Ovary (tissue), 9 donors: ENCODE results near the gene CERS4. TPM values are rescaled to one million over a fixed set of nuclear protein-coding genes. Genes with fewer than 3 reads are reported as not detected.

Experiments used
- DNase-seq, 5 donors: peaks; one replicate each; pipeline ENCODE4 v3.0.0-alpha.2; 2019 to 2020
- H3K27ac ChIP-seq, 2 donors: fragments of 200-600 bp; one replicate each; pipeline versions ENCODE4 v1.5.1 to v1.8.0; 2019 to 2022
- H3K27me3 ChIP-seq: fragments of 200-600 bp; one replicate; pipeline ENCODE4 v1.8.0; 2022
- H3K36me3 ChIP-seq: fragments of 200-600 bp; sonication (generic); one replicate; pipeline ENCODE4 v1.5.1; 2019
- H3K4me1 ChIP-seq: one replicate; pipeline ENCODE4 v1.8.1; 2013; ENCODE audit warnings: mild to moderate bottlenecking, moderate library complexity; ENCODE audit not compliant: insufficient read depth
- H3K4me3 ChIP-seq: fragments of 200-600 bp; sonication (generic); one replicate; pipeline ENCODE4 v1.5.1; 2017
- H3K9me3 ChIP-seq, 2 donors: fragments of 200-600 bp in 1 of 2; sonication (generic) in 1 of 2; one replicate each; pipeline versions ENCODE4 v1.5.1 to v1.8.1; 2013 to 2019; ENCODE audit warnings: mild to moderate bottlenecking in 1 of 2, moderate library complexity in 1 of 2
- EP300 ChIP-seq: sonication (generic); formaldehyde crosslinking; IDR thresholded peaks from one replicate; pipeline ENCODE4 v1.6.1; 2017; ENCODE audit warnings: antibody characterized with exemption
- POLR2A ChIP-seq: fragments of 450-650 bp; IDR thresholded peaks from one replicate; pipeline ENCODE4 v1.6.1; 2017; ENCODE audit warnings: antibody characterized with exemption, mild to moderate bottlenecking, moderate library complexity
- WGBS, 3 donors: extraction: QIAGEN DNeasy Blood & Tissue Kit in 1 of 3; methylation state at CpG; one replicate each; pipeline versions ENCODE4 v1.1.5 to v1.1.7; 2013 to 2017; 5-methylcytosine and 5-hydroxymethylcytosine counted together
- intact Hi-C, 4 donors: fragments of 100-400 bp; cut with DNase I; formaldehyde crosslinking; loops; one replicate each; pipeline versions ENCODE4 v1.11.0 to v1.15.1; 2022 to 2023
- polyA plus RNA-seq, 2 donors: library from polyadenylated mRNA; stranded (reverse); fragments of 200-250 nt in 1 of 2; fragments of 350-450 nt in 1 of 2; fragmentation: Illumina TruSeq in 1 of 2; extraction: RNeasy Lipid Tissue Mini Kit (QIAGEN cat#74804) in 1 of 2; gene quantifications; one replicate each; pipeline ENCODE4 v1.2.3, GENCODE V29; 2013 to 2014
- total RNA-seq, 7 donors: library from RNA; depleted of rRNA in 2 of 7; stranded (reverse); fragments of >200 nt in 2 of 7; fragmentation: NEBNext Ultra II Directional in 3 of 7; extraction: Animal tissue kit (Norgen Biotek cat#: 25700) in 3 of 7; gene quantifications; one replicate each; pipeline versions ENCODE4 v1.1.0 to v1.2.4, GENCODE V29; 2016 to 2023
- TF ChIP-seq, protein P1 (sequence below), 3 donors: fragments of 450-650 bp in 2 of 3; fragments of 200-600 bp in 1 of 3; IDR thresholded peaks; one replicate each; pipeline versions ENCODE4 v1.5.1 to v1.8.0; 2016 to 2022; ENCODE audit warnings: antibody characterized with exemption in 3 of 3, mild to moderate bottlenecking in 1 of 3
- donor health status: DM: no; HTN: no; CAD: no; lungs with moderate emphysema.
- donor health status: DM: no; HTN: no; CAD: no.
- donor health status: Bipolar disorder and iron deficiency.
- donor health status: DM: yes; HTN: yes; CAD: no.
- donor health status: DM: no; HTN: no; CAD: no.
- donor health status: DM: yes; HTN: yes; CAD: no.

Gene CERS4
- total and polyA plus RNA-seq, 9 donors, result 20.1 to 61.6 (median 42.5) TPM

DNA sequence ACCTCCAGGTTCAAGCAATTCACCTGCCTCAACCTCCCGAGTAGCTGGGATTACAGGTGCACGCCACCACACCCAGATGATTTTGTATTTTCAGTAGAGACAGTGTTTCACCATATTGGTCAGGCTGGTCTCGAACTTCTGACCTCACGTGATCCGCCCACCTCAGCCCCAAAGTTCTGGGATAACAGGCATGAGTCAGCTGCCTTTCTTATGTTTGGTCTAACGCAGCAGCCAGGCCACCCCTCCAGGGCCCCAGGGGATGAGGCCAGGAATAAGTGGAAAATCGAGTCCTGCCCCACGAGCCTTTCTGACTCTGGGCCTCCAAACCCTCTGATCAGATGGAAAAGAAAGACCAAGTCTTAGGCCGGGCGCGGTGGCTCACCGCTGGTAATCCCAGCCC lies 44.5 kb downstream of the CERS4 start:
- no peaks in the 10 kb centered on the region for H3K9me3 ChIP-seq
- H3K4me1 ChIP-seq, result peaks cover 3% of the 10 kb centered on the region
- H3K4me3 ChIP-seq, result no peak overlapping the region
- intact Hi-C loops, result loop anchor here in 3 of 4 donors (1.0 to 10.0 kb wide), 6 partner anchors 89 to 309 kb away; partner anchors contain the start of gene TIMM44 (in 1 of the 3)
- no peak for DNase-seq
- 76 to 84% (median 77%) methylated on average over 11 to 12 of the region's 12 CpGs for WGBS, 3 donors
- TF ChIP-seq, protein P1, sequence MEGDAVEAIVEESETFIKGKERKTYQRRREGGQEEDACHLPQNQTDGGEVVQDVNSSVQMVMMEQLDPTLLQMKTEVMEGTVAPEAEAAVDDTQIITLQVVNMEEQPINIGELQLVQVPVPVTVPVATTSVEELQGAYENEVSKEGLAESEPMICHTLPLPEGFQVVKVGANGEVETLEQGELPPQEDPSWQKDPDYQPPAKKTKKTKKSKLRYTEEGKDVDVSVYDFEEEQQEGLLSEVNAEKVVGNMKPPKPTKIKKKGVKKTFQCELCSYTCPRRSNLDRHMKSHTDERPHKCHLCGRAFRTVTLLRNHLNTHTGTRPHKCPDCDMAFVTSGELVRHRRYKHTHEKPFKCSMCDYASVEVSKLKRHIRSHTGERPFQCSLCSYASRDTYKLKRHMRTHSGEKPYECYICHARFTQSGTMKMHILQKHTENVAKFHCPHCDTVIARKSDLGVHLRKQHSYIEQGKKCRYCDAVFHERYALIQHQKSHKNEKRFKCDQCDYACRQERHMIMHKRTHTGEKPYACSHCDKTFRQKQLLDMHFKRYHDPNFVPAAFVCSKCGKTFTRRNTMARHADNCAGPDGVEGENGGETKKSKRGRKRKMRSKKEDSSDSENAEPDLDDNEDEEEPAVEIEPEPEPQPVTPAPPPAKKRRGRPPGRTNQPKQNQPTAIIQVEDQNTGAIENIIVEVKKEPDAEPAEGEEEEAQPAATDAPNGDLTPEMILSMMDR (IDR thresholded peaks at IDR 0.05), result no peak
- TF ChIP-seq POLR2A, result no peak
- no peak for TF ChIP-seq EP300
- no peaks in the 10 kb centered on the region for H3K27me3 ChIP-seq
- H3K27ac ChIP-seq, result no peak overlapping the region
- H3K36me3 ChIP-seq, result no peaks in the 10 kb centered on the region

DNA sequence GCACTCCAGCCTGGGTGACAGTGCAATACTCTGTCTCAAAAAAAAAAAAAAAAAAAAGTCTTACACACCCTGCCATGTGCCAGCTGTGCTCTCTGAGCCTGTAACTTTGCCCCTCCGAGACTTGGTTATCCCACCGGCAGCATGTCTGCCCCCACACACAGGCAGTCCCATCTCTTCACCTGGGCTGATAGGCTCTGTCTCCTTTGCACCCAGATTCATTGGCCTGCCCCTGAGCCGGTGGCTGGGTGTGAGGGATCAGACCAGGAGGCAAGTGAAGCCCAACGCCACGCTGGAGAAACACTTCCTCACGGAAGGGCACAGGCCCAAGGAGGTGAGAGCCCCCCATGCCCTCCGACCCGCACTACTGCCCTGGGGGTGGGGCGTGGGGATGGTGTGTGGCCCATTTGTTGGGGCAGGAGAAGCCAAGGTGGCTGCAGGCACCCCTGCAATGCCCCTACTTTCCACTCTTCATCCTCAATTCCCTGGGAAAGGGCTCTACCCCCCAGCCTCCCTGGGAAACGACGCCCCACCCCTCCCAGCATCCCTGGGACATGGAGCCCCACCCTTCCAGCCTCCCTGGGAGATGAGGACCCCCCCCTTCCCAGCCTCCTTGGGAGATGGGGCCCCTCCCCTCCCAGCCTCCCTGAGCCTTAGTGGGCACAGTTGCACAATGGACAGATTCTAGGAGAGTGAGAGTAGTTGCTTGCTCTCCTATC lies 45.3 kb downstream of the CERS4 start:
- Histone ChIP-seq H3K27me3 (no peaks in the 10 kb centered on the region), H3K4me3 (no peak overlapping the region), H3K27ac (no peak overlapping the region), H3K9me3 (no peaks in the 10 kb centered on the region), H3K4me1 (peaks cover 3% of the 10 kb centered on the region), H3K36me3 (no peaks in the 10 kb centered on the region)
- no peak for TF ChIP-seq EP300
- TF ChIP-seq, protein P1 (IDR thresholded peaks at IDR 0.05), result no peak
- TF ChIP-seq POLR2A, result no peak
- intact Hi-C loops, result loop anchor here in 3 of 4 donors (5.0 to 10.0 kb wide), 5 partner anchors 90 to 310 kb away; partner anchors contain the start of gene TIMM44 (in 1 of the 3)
- no peak for DNase-seq
- WGBS, 3 donors, result 84 to 87% (median 85%) methylated on average over 11 of the region's 11 CpGs

DNA sequence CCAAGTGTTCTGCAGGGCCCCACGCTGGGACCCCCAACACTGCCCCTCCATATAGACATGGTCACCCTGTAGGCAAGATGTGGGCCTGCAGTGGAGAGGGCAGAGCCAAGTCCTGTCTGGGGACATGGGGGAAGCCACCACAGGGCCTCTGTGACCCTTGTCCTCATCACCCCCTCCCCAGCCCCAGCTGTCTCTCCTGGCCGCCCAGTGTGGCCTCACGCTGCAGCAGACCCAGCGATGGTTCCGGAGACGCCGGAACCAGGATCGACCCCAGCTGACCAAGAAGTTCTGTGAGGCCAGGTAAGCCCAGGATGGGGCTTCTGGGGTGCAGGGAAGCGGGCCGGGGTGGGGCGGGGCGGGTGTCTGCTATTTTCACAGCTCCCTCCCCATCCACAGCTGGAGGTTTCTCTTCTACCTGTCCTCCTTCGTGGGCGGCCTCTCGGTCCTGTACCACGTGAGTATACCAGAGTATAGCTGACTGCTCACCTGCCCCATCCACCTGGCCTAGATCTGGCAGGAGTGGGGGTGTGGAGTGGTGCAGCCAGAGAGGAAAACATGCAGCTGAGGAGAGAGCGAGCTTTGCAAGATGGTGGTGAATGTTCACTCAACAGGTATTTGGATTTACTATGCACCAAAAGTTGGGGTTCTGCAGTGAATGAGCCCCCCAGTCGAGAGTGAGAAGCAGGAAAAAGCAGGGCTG lies 46.4 kb downstream of the CERS4 start:
- no peaks in the 10 kb centered on the region for H3K36me3 ChIP-seq
- TF ChIP-seq EP300, result no peak
- TF ChIP-seq, protein P1 (IDR thresholded peaks at IDR 0.05), result no peak
- TF ChIP-seq POLR2A, result no peak
- no peaks in the 10 kb centered on the region for H3K27me3 ChIP-seq
- no peak overlapping the region for H3K27ac ChIP-seq
- WGBS, 3 donors, result 87 to 94% (median 90%) methylated on average over 17 to 18 of the region's 18 CpGs
- no peak for DNase-seq
- H3K9me3 ChIP-seq, result no peaks in the 10 kb centered on the region
- H3K4me1 ChIP-seq, result peaks cover 2% of the 10 kb centered on the region
- intact Hi-C loops, result loop anchor here in 3 of 4 donors (10.0 kb wide), 4 partner anchors 91 to 311 kb away; partner anchors contain the start of gene TIMM44 (in 1 of the 3)
- H3K4me3 ChIP-seq, result no peak overlapping the region

DNA sequence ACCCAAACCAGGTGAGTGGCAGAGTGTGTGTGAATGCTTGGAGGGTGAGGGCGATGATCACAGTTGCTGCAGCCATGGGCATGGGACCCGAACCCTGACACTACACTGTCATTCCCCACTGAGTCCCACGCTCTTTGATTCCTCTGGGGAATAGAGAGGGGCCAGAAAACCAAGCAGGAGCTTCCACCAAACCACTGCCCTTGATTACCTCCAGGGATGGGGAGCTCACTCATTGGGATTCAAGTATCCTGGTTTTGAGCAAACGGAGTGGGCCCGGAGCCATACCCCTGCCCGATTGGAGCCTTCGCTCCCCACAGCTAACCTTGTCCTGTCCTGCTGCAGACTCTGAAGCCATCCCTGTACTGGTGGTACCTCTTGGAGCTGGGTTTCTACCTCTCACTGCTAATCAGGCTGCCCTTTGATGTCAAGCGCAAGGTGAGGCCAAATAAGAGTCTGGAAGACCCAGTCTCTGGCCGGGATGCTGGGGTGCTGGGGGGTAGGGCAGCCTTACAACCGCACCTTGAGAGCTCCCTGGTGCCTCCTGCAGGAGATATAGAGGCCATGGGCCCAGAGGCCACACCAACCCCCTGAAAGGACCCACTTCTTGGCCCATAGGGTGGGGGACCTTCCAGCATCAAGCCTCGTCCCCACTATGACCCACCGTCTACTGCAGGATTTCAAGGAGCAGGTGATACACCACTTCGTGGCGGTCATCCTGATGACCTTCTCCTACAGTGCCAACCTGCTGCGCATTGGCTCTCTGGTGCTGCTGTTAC lies 47.3 kb downstream of the CERS4 start:
- 90 to 93% (median 92%) methylated on average over 13 to 15 of the region's 15 CpGs for WGBS, 3 donors
- intact Hi-C loops, result loop anchor here in 3 of 4 donors (10.0 kb wide), 4 partner anchors 92 to 312 kb away; partner anchors contain the start of gene TIMM44 (in 1 of the 3)

More for the DNA sequence above, 47.3 kb downstream of the CERS4 start:
- no peak for DNase-seq
- Histone ChIP-seq H3K4me3 (no peak overlapping the region), H3K4me1 (no peaks in the 10 kb centered on the region), H3K27me3 (no peaks in the 10 kb centered on the region), H3K27ac (no peak overlapping the region), H3K9me3 (no peaks in the 10 kb centered on the region), H3K36me3 (no peaks in the 10 kb centered on the region)
- TF ChIP-seq EP300, result no peak
- TF ChIP-seq, protein P1 (IDR thresholded peaks at IDR 0.05), result no peak
- TF ChIP-seq POLR2A, result no peak
